A549 (cell line): ENCODE measurements around the gene NFIX. TPM values are rescaled to one million over a fixed set of nuclear protein-coding genes. Genes with fewer than 3 reads are reported as not detected.
A peak's percentile ranks its signal among the peaks of the same experiment; 100 is the strongest.

Experiments
- ATAC-seq, 2 experiments: fragments of 200-7000 bp in 1 of 2; fragments of >200 bp in 1 of 2; cut with Nextera tagmentation in 1 of 2; cut with Tn5 transposase in 1 of 2; 3 replicates each; pipeline versions ENCODE4 v1.8.0 to v1.9.1; 2018 to 2020; ENCODE audit warnings: mild to moderate bottlenecking in 1 of 2, moderate library complexity in 1 of 2
- CTCF ChIA-PET: fragments of 300-600 bp; sonication (Branson Sonifier 250); formaldehyde crosslinking; extraction: SDS; loops from one replicate; lab custom pipeline; 2021; ENCODE audit warnings: antibody characterized with exemption, inconsistent platforms; lab: Yijun Ruan, JAX
- POLR2A ChIA-PET: fragments of 350-600 bp; formaldehyde crosslinking; extraction: SDS; loops from one replicate; lab custom pipeline; 2021; ENCODE audit warnings: antibody characterized with exemption, inconsistent platforms; lab: Yijun Ruan, JAX
- DNase-seq, 2 experiments: peaks; one replicate each; pipeline versions ENCODE4 v3.0.0 to v3.0.0-alpha.2; 2011 to 2016; ENCODE audit warnings: low read depth in 1 of 2, low spot score in 1 of 2
- FAIRE-seq: peaks from 2 replicates; lab custom pipeline; 2011; peaks lifted over from hg19 to GRCh38; lab: Jason Lieb, UNC
- H3K27ac ChIP-seq, 2 experiments: fragments of >200 bp; sonication (Bioruptor Twin); formaldehyde crosslinking; 3 replicates each; pipeline ENCODE4 v1.5.1; 2016 to 2017
- H3K4me1 ChIP-seq: fragments of >200 bp; sonication (Bioruptor Twin); formaldehyde crosslinking; 3 replicates; pipeline ENCODE4 v1.6.1; 2016
- H3K4me2 ChIP-seq: fragments of >200 bp; sonication (Bioruptor Twin); formaldehyde crosslinking; 3 replicates; pipeline ENCODE4 v1.6.1; 2016
- H3K4me3 ChIP-seq: fragments of >200 bp; sonication (Bioruptor Twin); formaldehyde crosslinking; 3 replicates; pipeline ENCODE4 v1.5.1; 2016
- H3K9me3 ChIP-seq: fragments of >200 bp; sonication (Bioruptor Twin); formaldehyde crosslinking; 3 replicates; pipeline ENCODE4 v1.6.1; 2016
- BCL3 ChIP-seq: fragments of >200 bp; sonication (Bioruptor Twin); formaldehyde crosslinking; IDR thresholded peaks from 3 replicates; pipeline ENCODE4 v1.6.1; 2016
- CEBPB ChIP-seq, 2 experiments: fragments of >200 bp in 1 of 2; sonication (Bioruptor Twin) in 1 of 2; formaldehyde crosslinking in 1 of 2; IDR thresholded peaks; 2 replicates each; pipeline ENCODE4 v1.6.1; 2012 to 2016
- HOXB5 ChIP-seq: fragments of 250-450 bp; sonication (Bioruptor Pico); IDR thresholded peaks from 2 replicates; pipeline ENCODE4 v1.5.0; 2020; ENCODE audit warnings: mild to moderate bottlenecking, moderate library complexity
- JUNB ChIP-seq: fragments of >200 bp; sonication (Bioruptor Twin); formaldehyde crosslinking; IDR thresholded peaks from 2 replicates; pipeline ENCODE4 v1.6.1; 2016
- KDM1A ChIP-seq: fragments of 200-600 bp; sonication (generic); IDR thresholded peaks from 2 replicates; pipeline ENCODE4 v1.6.1; 2016; ENCODE audit warnings: low read depth, mild to moderate bottlenecking
- MAFK ChIP-seq: fragments of 450-650 bp; IDR thresholded peaks from 2 replicates; pipeline ENCODE4 v1.6.1; 2014; ENCODE audit not compliant: partially characterized antibody
- RARB ChIP-seq: fragments of 250-450 bp; sonication (Bioruptor Pico); IDR thresholded peaks from 2 replicates; pipeline ENCODE4 v1.8.0; 2021; ENCODE audit warnings: mild to moderate bottlenecking, moderate library complexity
- RFX5 ChIP-seq: fragments of 450-650 bp; IDR thresholded peaks from 2 replicates; pipeline ENCODE4 v1.7.1; 2014; ENCODE audit warnings: antibody characterized with exemption, mild to moderate bottlenecking, moderate library complexity
- ZFP36 ChIP-seq: fragments of 450-650 bp; IDR thresholded peaks from 2 replicates; pipeline ENCODE4 v1.6.1; 2014; ENCODE audit warnings: borderline replicate concordance; ENCODE audit not compliant: partially characterized antibody
- WGBS: methylation state at CpG from one replicate; pipeline ENCODE4 v1.1.6; 2017; ENCODE audit errors: missing lambda C conversion rate; 5-methylcytosine and 5-hydroxymethylcytosine counted together
- polyA plus RNA-seq, 4 experiments: library from polyadenylated mRNA; depleted of rRNA in 3 of 4; stranded (reverse); fragments of >200 nt; fragmentation: RNase III in 1 of 4; extraction: RNeasy Plus Mini Kit Qiagen cat#74134 plus additional on column Dnase treatment in 1 of 4; gene quantifications; 2 replicates in 3 of 4; 3 replicates in 1 of 4; pipeline ENCODE4 v1.2.3, GENCODE V29; 2011 to 2017
- TF ChIP-seq, protein P1 (sequence below): fragments of >200 bp; sonication (Bioruptor Twin); formaldehyde crosslinking; IDR thresholded peaks from 3 replicates; pipeline ENCODE4 v1.5.1; 2016

Gene NFIX
- polyA plus RNA-seq, 2 of the 4 experiments (the other 2 are of a cell fraction), result 0.52 to 3.0 TPM

DNA sequence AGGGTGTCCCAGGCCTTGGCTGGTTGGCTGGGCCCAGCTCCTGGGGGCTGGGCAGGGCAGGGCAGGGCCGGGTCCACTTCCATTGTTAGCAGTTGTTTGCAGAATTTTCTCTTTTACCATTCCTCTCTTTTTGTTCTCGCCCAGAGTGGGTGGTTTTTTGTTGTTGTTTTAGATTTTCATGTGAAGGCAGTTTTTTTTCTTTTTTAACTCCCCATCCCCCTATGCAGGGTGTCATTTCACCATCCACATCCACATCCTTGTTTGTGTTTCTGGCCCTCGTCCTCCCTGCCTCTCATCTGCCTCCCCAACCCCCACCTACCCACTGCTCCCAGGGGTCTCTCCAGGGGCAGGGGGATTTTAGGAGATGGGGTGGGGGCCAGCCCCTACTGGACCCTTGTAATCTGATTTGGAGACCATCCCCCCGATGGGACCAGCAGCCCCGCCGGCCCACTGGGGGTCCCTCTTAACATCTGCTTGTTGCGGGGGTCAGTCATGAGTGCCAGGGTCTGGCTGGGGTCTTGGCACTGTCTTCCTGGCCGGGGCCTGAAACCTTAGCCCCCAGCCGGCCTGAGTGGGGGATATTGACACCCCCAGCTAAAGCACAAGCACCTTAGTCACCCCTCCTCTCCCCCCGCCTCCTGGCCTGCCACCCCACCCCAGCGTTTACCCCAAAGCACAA lies 144.5 kb downstream of the NFIX start:
- ChIA-PET POLR2A (no interaction called here), CTCF (interaction anchor here (1.6 kb wide), 1 partner anchor 162 kb away, joined by 5 read pairs; no protein-coding TSS in a partner anchor)
- 36% methylated on average over 3 of the region's 11 CpGs for WGBS
- TF ChIP-seq HOXB5 (CRISPR knock-in tag) (no peak), KDM1A (no peak), BCL3 (no peak), ZFP36 (no peak), JUNB (no peak), RARB (no peak), RFX5 (no peak)
- TF ChIP-seq, protein P1, sequence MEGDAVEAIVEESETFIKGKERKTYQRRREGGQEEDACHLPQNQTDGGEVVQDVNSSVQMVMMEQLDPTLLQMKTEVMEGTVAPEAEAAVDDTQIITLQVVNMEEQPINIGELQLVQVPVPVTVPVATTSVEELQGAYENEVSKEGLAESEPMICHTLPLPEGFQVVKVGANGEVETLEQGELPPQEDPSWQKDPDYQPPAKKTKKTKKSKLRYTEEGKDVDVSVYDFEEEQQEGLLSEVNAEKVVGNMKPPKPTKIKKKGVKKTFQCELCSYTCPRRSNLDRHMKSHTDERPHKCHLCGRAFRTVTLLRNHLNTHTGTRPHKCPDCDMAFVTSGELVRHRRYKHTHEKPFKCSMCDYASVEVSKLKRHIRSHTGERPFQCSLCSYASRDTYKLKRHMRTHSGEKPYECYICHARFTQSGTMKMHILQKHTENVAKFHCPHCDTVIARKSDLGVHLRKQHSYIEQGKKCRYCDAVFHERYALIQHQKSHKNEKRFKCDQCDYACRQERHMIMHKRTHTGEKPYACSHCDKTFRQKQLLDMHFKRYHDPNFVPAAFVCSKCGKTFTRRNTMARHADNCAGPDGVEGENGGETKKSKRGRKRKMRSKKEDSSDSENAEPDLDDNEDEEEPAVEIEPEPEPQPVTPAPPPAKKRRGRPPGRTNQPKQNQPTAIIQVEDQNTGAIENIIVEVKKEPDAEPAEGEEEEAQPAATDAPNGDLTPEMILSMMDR, result no peak
- ATAC-seq, result peak; percentile 23 to 31; a peak in 1 of 6 replicates
- H3K4me1 ChIP-seq, result peaks cover 23% of the 10 kb centered on the region
- no peak overlapping the region for H3K4me3 ChIP-seq
- H3K4me2 ChIP-seq, result no peak overlapping the region
- no peaks in the 10 kb centered on the region for H3K9me3 ChIP-seq
- FAIRE-seq, result no peak
- peak overlapping the region in 1 of 2 experiments; percentile 75; a peak in 3 of 6 replicates for H3K27ac ChIP-seq
- no peak for DNase-seq

DNA sequence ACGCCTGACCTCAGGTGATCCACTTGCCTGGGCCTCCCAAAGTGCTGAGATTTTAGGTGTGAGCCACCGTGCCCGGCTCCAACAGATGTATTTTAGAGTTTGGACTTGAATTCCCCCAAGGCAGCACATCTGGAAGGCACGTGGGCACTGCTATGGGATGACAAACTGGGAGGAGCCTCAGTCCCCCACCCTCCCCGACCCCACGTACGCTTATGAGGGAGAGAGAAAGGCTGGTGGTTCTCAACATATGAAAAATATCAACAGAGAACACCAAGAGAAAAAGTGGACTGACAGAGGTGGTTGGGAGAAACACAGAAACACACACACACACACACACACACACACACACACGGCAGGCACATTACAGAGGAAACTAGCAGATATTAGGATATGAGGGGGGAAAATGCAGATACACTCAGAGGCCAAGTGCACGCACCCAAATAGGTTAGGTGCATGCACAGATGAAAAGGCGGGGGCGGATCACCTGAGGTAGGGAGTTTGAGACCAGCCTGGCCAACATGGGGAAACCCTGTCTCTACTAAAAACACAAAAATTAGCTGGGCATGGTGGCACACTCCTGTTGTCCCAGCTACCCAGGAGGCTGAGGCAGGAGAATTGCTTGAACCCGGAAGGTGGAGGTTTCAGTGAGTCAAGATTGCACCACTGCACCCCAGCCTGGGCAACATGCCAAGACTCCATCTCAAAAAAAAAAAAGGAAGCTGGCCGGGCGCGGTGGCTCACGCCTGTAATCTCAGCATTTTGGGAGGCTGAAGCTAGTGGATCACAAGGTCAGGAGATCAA lies 151.7 kb downstream of the NFIX start:
- H3K27ac ChIP-seq, result peak overlapping the region in 1 of 2 experiments; percentile 35; a peak in 1 of 6 replicates
- POLR2A ChIA-PET, result no interaction called here
- CTCF ChIA-PET, result interaction anchor here (1.0 kb wide), 1 partner anchor 12 kb away, joined by 4 read pairs; no protein-coding TSS in a partner anchor

More for the DNA sequence above, 151.7 kb downstream of the NFIX start:
- no peak for ATAC-seq
- no peak for FAIRE-seq
- Histone ChIP-seq H3K4me1 (peaks cover 18% of the 10 kb centered on the region; the same call in 2 of the 3 replicates), H3K4me3 (no peak overlapping the region), H3K9me3 (no peaks in the 10 kb centered on the region), H3K4me2 (no peak overlapping the region)
- DNase-seq, result peak in 1 of 2 experiments; percentile 35
- TF ChIP-seq CEBPB (IDR thresholded peaks at IDR 0.05), result peak in 1 of 2 experiments; percentile 41; a peak in 1 of 4 replicates
- TF ChIP-seq MAFK, result no peak
- 72% methylated on average over 16 of the region's 16 CpGs for WGBS

Other genes starting within 250 kb of the NFIX start
- not detected in 2 replicates for gene BEST2, start 243.7 kb upstream of the NFIX start, polyA plus RNA-seq (2011; rRNA removed)
- gene BEST2, start 243.7 kb upstream of the NFIX start, polyA plus RNA-seq (2017; fragmentation: RNase III; extraction: RNeasy Plus Mini Kit Qiagen cat#74134 plus additional on column Dnase treatment), result not detected in 3 replicates
- 8.3 and 10.1 TPM in 2 replicates for gene HOOK2, start 219.9 kb upstream of the NFIX start, polyA plus RNA-seq (2011; rRNA removed)
- gene HOOK2, start 219.9 kb upstream of the NFIX start, polyA plus RNA-seq (2017; fragmentation: RNase III; extraction: RNeasy Plus Mini Kit Qiagen cat#74134 plus additional on column Dnase treatment), result 18.5 to 24.6 TPM (median 21.5 TPM) in 3 replicates
- 72.5 and 94.7 TPM in 2 replicates for gene JUNB, start 204.0 kb upstream of the NFIX start, polyA plus RNA-seq (2011; rRNA removed)
- 47.2 to 57.7 TPM (median 55.6 TPM) in 3 replicates for gene JUNB, start 204.0 kb upstream of the NFIX start, polyA plus RNA-seq (2017; fragmentation: RNase III; extraction: RNeasy Plus Mini Kit Qiagen cat#74134 plus additional on column Dnase treatment)
- gene PRDX2, start 193.7 kb upstream of the NFIX start, polyA plus RNA-seq (2011; rRNA removed), result 0.48 and 0.57 TPM in 2 replicates
- 0.49 to 0.91 TPM (median 0.84 TPM) in 3 replicates for gene PRDX2, start 193.7 kb upstream of the NFIX start, polyA plus RNA-seq (2017; fragmentation: RNase III; extraction: RNeasy Plus Mini Kit Qiagen cat#74134 plus additional on column Dnase treatment)
- gene THSD8, start 193.4 kb upstream of the NFIX start, polyA plus RNA-seq (2011; rRNA removed), result 4.9 and 10.7 TPM in 2 replicates
- not detected in 3 replicates for gene THSD8, start 193.4 kb upstream of the NFIX start, polyA plus RNA-seq (2017; fragmentation: RNase III; extraction: RNeasy Plus Mini Kit Qiagen cat#74134 plus additional on column Dnase treatment)
- 27.2 and 37.2 TPM in 2 replicates for gene RNASEH2A, start 188.9 kb upstream of the NFIX start, polyA plus RNA-seq (2011; rRNA removed)
- gene RNASEH2A, start 188.9 kb upstream of the NFIX start, polyA plus RNA-seq (2017; fragmentation: RNase III; extraction: RNeasy Plus Mini Kit Qiagen cat#74134 plus additional on column Dnase treatment), result 40.7 to 45.5 TPM (median 41.7 TPM) in 3 replicates
- 0.09 TPM in 1 of 2 replicates, not detected in the other for gene RTBDN, start 160.9 kb upstream of the NFIX start, polyA plus RNA-seq (2011; rRNA removed)
- 0.14 to 0.36 TPM (median 0.25 TPM) in 3 replicates for gene RTBDN, start 160.9 kb upstream of the NFIX start, polyA plus RNA-seq (2017; fragmentation: RNase III; extraction: RNeasy Plus Mini Kit Qiagen cat#74134 plus additional on column Dnase treatment)
- 1.4 and 1.8 TPM in 2 replicates for gene MAST1, start 157.0 kb upstream of the NFIX start, polyA plus RNA-seq (2011; rRNA removed)
- gene MAST1, start 157.0 kb upstream of the NFIX start, polyA plus RNA-seq (2017; fragmentation: RNase III; extraction: RNeasy Plus Mini Kit Qiagen cat#74134 plus additional on column Dnase treatment), result 1.8 to 3.0 TPM (median 2.2 TPM) in 3 replicates
- 15.7 and 22.9 TPM in 2 replicates for gene DNASE2, start 114.0 kb upstream of the NFIX start, polyA plus RNA-seq (2011; rRNA removed)
- 19.9 to 24.9 TPM (median 24.6 TPM) in 3 replicates for gene DNASE2, start 114.0 kb upstream of the NFIX start, polyA plus RNA-seq (2017; fragmentation: RNase III; extraction: RNeasy Plus Mini Kit Qiagen cat#74134 plus additional on column Dnase treatment)
- not detected in 2 replicates for gene KLF1, start 108.3 kb upstream of the NFIX start, polyA plus RNA-seq (2011; rRNA removed)
- gene KLF1, start 108.3 kb upstream of the NFIX start, polyA plus RNA-seq (2017; fragmentation: RNase III; extraction: RNeasy Plus Mini Kit Qiagen cat#74134 plus additional on column Dnase treatment), result not detected in 3 replicates
- 8.0 and 8.8 TPM in 2 replicates for gene GCDH, start 104.3 kb upstream of the NFIX start, polyA plus RNA-seq (2011; rRNA removed)
- gene GCDH, start 104.3 kb upstream of the NFIX start, polyA plus RNA-seq (2017; fragmentation: RNase III; extraction: RNeasy Plus Mini Kit Qiagen cat#74134 plus additional on column Dnase treatment), result 14.9 to 18.8 TPM (median 15.2 TPM) in 3 replicates
- gene SYCE2, start 76.2 kb upstream of the NFIX start, polyA plus RNA-seq (2011; rRNA removed), result 0.13 and 0.41 TPM in 2 replicates
- 0.25 to 0.40 TPM (median 0.39 TPM) in 3 replicates for gene SYCE2, start 76.2 kb upstream of the NFIX start, polyA plus RNA-seq (2017; fragmentation: RNase III; extraction: RNeasy Plus Mini Kit Qiagen cat#74134 plus additional on column Dnase treatment)
- gene FARSA, start 61.8 kb upstream of the NFIX start, polyA plus RNA-seq (2011; rRNA removed), result 18.1 and 20.1 TPM in 2 replicates
- 57.4 to 62.2 TPM (median 58.7 TPM) in 3 replicates for gene FARSA, start 61.8 kb upstream of the NFIX start, polyA plus RNA-seq (2017; fragmentation: RNase III; extraction: RNeasy Plus Mini Kit Qiagen cat#74134 plus additional on column Dnase treatment)
- 356 and 419 TPM in 2 replicates for gene CALR, start 56.9 kb upstream of the NFIX start, polyA plus RNA-seq (2011; rRNA removed)
- 484 to 507 TPM (median 494 TPM) in 3 replicates for gene CALR, start 56.9 kb upstream of the NFIX start, polyA plus RNA-seq (2017; fragmentation: RNase III; extraction: RNeasy Plus Mini Kit Qiagen cat#74134 plus additional on column Dnase treatment)
- 46.4 and 56.2 TPM in 2 replicates for gene RAD23A, start 49.6 kb upstream of the NFIX start, polyA plus RNA-seq (2011; rRNA removed)
- gene RAD23A, start 49.6 kb upstream of the NFIX start, polyA plus RNA-seq (2017; fragmentation: RNase III; extraction: RNeasy Plus Mini Kit Qiagen cat#74134 plus additional on column Dnase treatment), result 68.6 to 71.6 TPM (median 71.1 TPM) in 3 replicates
- 18.3 and 26.4 TPM in 2 replicates for gene GADD45GIP1, start 38.3 kb upstream of the NFIX start, polyA plus RNA-seq (2011; rRNA removed)
- 30.7 to 31.9 TPM (median 31.1 TPM) in 3 replicates for gene GADD45GIP1, start 38.3 kb upstream of the NFIX start, polyA plus RNA-seq (2017; fragmentation: RNase III; extraction: RNeasy Plus Mini Kit Qiagen cat#74134 plus additional on column Dnase treatment)
- gene DAND5, start 25.9 kb upstream of the NFIX start, polyA plus RNA-seq (2011; rRNA removed), result 0.12 and 0.16 TPM in 2 replicates
- 0.12 to 0.21 TPM (median 0.14 TPM) in 3 replicates for gene DAND5, start 25.9 kb upstream of the NFIX start, polyA plus RNA-seq (2017; fragmentation: RNase III; extraction: RNeasy Plus Mini Kit Qiagen cat#74134 plus additional on column Dnase treatment)
- 0.08 and 0.26 TPM in 2 replicates for gene LYL1, start 107.4 kb downstream of the NFIX start, polyA plus RNA-seq (2011; rRNA removed)
- gene LYL1, start 107.4 kb downstream of the NFIX start, polyA plus RNA-seq (2017; fragmentation: RNase III; extraction: RNeasy Plus Mini Kit Qiagen cat#74134 plus additional on column Dnase treatment), result 0.30 to 0.82 TPM (median 0.39 TPM) in 3 replicates
- 16.3 and 18.2 TPM in 2 replicates for gene TRMT1, start 121.3 kb downstream of the NFIX start, polyA plus RNA-seq (2011; rRNA removed)
- gene TRMT1, start 121.3 kb downstream of the NFIX start, polyA plus RNA-seq (2017; fragmentation: RNase III; extraction: RNeasy Plus Mini Kit Qiagen cat#74134 plus additional on column Dnase treatment), result 29.8 to 40.2 TPM (median 35.2 TPM) in 3 replicates
- 26.1 and 30.0 TPM in 2 replicates for gene NACC1, start 122.8 kb downstream of the NFIX start, polyA plus RNA-seq (2011; rRNA removed)
- gene NACC1, start 122.8 kb downstream of the NFIX start, polyA plus RNA-seq (2017; fragmentation: RNase III; extraction: RNeasy Plus Mini Kit Qiagen cat#74134 plus additional on column Dnase treatment), result 32.4 to 39.8 TPM (median 37.9 TPM) in 3 replicates
- 39.1 and 41.5 TPM in 2 replicates for gene STX10, start 154.9 kb downstream of the NFIX start, polyA plus RNA-seq (2011; rRNA removed)
- 56.1 to 63.6 TPM (median 61.2 TPM) in 3 replicates for gene STX10, start 154.9 kb downstream of the NFIX start, polyA plus RNA-seq (2017; fragmentation: RNase III; extraction: RNeasy Plus Mini Kit Qiagen cat#74134 plus additional on column Dnase treatment)
- 52.5 and 75.7 TPM in 2 replicates for gene IER2, start 154.9 kb downstream of the NFIX start, polyA plus RNA-seq (2011; rRNA removed)
- 35.9 to 39.9 TPM (median 36.7 TPM) in 3 replicates for gene IER2, start 154.9 kb downstream of the NFIX start, polyA plus RNA-seq (2017; fragmentation: RNase III; extraction: RNeasy Plus Mini Kit Qiagen cat#74134 plus additional on column Dnase treatment)